HepG2 (cell line): Measurements from ENCODE around the gene PSD. TPM values are rescaled to one million over a fixed set of nuclear protein-coding genes. Genes with fewer than 3 reads are reported as not detected.

Experiments
- ATAC-seq: fragments of 200-7000 bp; cut with Tn5 transposase; 3 replicates; pipeline ENCODE4 v1.9.1; 2020; ENCODE audit warnings: mild to moderate bottlenecking, moderate library complexity
- BruUV-seq: library from RNA; stranded (reverse); fragments of 400-500 nt; replicated peaks from 2 replicates; lab custom pipeline; 2021; lab: Mats Ljungman, UMichigan
- CTCF ChIA-PET: fragments of 300-600 bp; formaldehyde crosslinking; extraction: SDS; loops from one replicate; lab custom pipeline; 2021; ENCODE audit warnings: low total read pairs, inconsistent platforms, low intra/inter-chr PET ratio; lab: Yijun Ruan, JAX
- POLR2A ChIA-PET: fragments of 350-600 bp; sonication (Branson Sonifier 250); formaldehyde crosslinking; loops from one replicate; lab custom pipeline; 2020; ENCODE audit warnings: antibody characterized with exemption, inconsistent platforms; lab: Yijun Ruan, JAX
- DNase-seq: peaks from one replicate; pipeline ENCODE4 v3.0.0-alpha.2; 2015; ENCODE audit warnings: low spot score
- FAIRE-seq: peaks from 3 replicates; lab custom pipeline; 2011; peaks lifted over from hg19 to GRCh38; lab: Jason Lieb, UNC
- H2AFZ ChIP-seq: one replicate; pipeline ENCODE4 v1.6.1; 2011; ENCODE audit warnings: low read length, inconsistent platforms
- H3K27ac ChIP-seq: fragments of 300-600 bp; 3 replicates; pipeline ENCODE4 v1.8.0; 2011; ENCODE audit warnings: mixed run types, mild to moderate bottlenecking, mixed read lengths, low read length, inconsistent platforms; ENCODE audit not compliant: insufficient read depth; ENCODE audit errors: extremely low read length
- H3K27me3 ChIP-seq, 2 experiments: fragments of 200-600 bp in 1 of 2; 2 replicates in 1 of 2; 3 replicates in 1 of 2; pipeline versions ENCODE4 v1.6.0 to v1.8.0; 2011; ENCODE audit warnings: low read length in 2 of 2, mild to moderate bottlenecking in 2 of 2, moderate library complexity in 2 of 2, inconsistent platforms in 1 of 2; ENCODE audit not compliant: insufficient read depth in 2 of 2, control insufficient read depth in 1 of 2
- H3K36me3 ChIP-seq, 2 experiments: fragments of 200-600 bp in 1 of 2; replicated peaks in 1 of 2; 2 replicates in 1 of 2; 3 replicates in 1 of 2; pipeline versions ENCODE4 v1.5.1 to v1.8.0; 2011; ENCODE audit warnings: low read length in 2 of 2, inconsistent platforms in 1 of 2; ENCODE audit not compliant: insufficient read depth in 2 of 2, control insufficient read depth in 1 of 2
- H3K4me1 ChIP-seq: 2 replicates; pipeline ENCODE4 v1.5.1; 2012; ENCODE audit warnings: low read length, inconsistent platforms; ENCODE audit not compliant: insufficient read depth
- H3K4me2 ChIP-seq: 2 replicates; pipeline ENCODE4 v1.6.0; 2011; ENCODE audit warnings: low read depth, low read length, inconsistent platforms
- H3K4me3 ChIP-seq, 3 experiments: fragments of 200-600 bp in 1 of 3; sonication (generic), shearing (Covaris generic) in 1 of 3; replicated peaks in 1 of 3; 2 replicates each; pipeline ENCODE4 v1.5.1; 2011 to 2016; ENCODE audit warnings: low read length in 3 of 3, inconsistent platforms in 2 of 3, low read depth in 2 of 3, mild to moderate bottlenecking in 2 of 3, control low read depth in 1 of 3, mixed read lengths in 1 of 3; ENCODE audit not compliant: insufficient read depth in 1 of 3
- H3K79me2 ChIP-seq: one replicate; pipeline ENCODE4 v1.6.1; 2011; ENCODE audit warnings: low read length, inconsistent platforms; ENCODE audit not compliant: insufficient read depth
- H3K9ac ChIP-seq: 2 replicates; pipeline ENCODE4 v1.6.0; 2011; ENCODE audit warnings: mild to moderate bottlenecking, low read depth, low read length, inconsistent platforms; ENCODE audit not compliant: insufficient read depth
- H3K9me3 ChIP-seq: 2 replicates; pipeline ENCODE4 v1.5.1; 2012; ENCODE audit warnings: mild to moderate bottlenecking, low read length
- H4K20me1 ChIP-seq: 2 replicates; pipeline ENCODE4 v1.6.0; 2011; ENCODE audit warnings: inconsistent platforms, mild to moderate bottlenecking, low read length, moderate library complexity; ENCODE audit not compliant: insufficient read depth
- ERF ChIP-seq: IDR thresholded peaks from 2 replicates; pipeline ENCODE4 v1.6.1; 2018; ENCODE audit warnings: missing biosample characterization, missing genetic modification reagents
- FOXM1 ChIP-seq: sonication (generic); formaldehyde crosslinking; IDR thresholded peaks from 2 replicates; pipeline ENCODE4 v1.5.0; 2020; ENCODE audit warnings: missing genetic modification reagents
- HNRNPUL1 ChIP-seq: fragments of 200-400 bp; formaldehyde crosslinking; IDR thresholded peaks from 2 replicates; pipeline ENCODE4 v1.6.1; 2017; ENCODE audit warnings: low read depth, mild to moderate bottlenecking, low read length, moderate library complexity
- KLF6 ChIP-seq: IDR thresholded peaks from 2 replicates; pipeline ENCODE4 v1.8.0; 2016; ENCODE audit warnings: missing biosample characterization, missing genetic modification reagents
- MAZ ChIP-seq, 2 experiments: sonication (generic) in 1 of 2; formaldehyde crosslinking in 1 of 2; IDR thresholded peaks; 2 replicates each; pipeline versions ENCODE4 v1.5.0 to v1.6.1; 2012 to 2020; ENCODE audit warnings: low read depth in 2 of 2, mild to moderate bottlenecking in 2 of 2, borderline replicate concordance in 1 of 2, improper control_type of control experiment in 1 of 2, low read length in 1 of 2, missing genetic modification reagents in 1 of 2, moderate library complexity in 1 of 2
- MED13 ChIP-seq: sonication (generic); formaldehyde crosslinking; IDR thresholded peaks from 2 replicates; pipeline ENCODE4 v1.5.0; 2020; ENCODE audit warnings: missing genetic modification reagents
- NR2C2 ChIP-seq: sonication (generic); formaldehyde crosslinking; IDR thresholded peaks from 2 replicates; pipeline ENCODE4 v1.4.0; 2020; ENCODE audit warnings: missing genetic modification reagents, mild to moderate bottlenecking, moderate library complexity, borderline replicate concordance
- PAXIP1 ChIP-seq: sonication (generic); formaldehyde crosslinking; conservative IDR thresholded peaks from 2 replicates; pipeline ENCODE4 v1.4.0; 2020; ENCODE audit warnings: mild to moderate bottlenecking, missing genetic modification reagents, moderate library complexity
- ZC3H13 ChIP-seq: sonication (generic); formaldehyde crosslinking; IDR thresholded peaks from 2 replicates; pipeline ENCODE4 v1.8.1; 2023; ENCODE audit warnings: mild to moderate bottlenecking, missing genetic modification reagents, moderate library complexity
- ZEB1 ChIP-seq: IDR thresholded peaks from 2 replicates; pipeline ENCODE4 v1.6.1; 2012; ENCODE audit warnings: mild to moderate bottlenecking, low read depth, inconsistent platforms; ENCODE audit not compliant: insufficient replicate concordance
- ZNF331 ChIP-seq: sonication (generic); formaldehyde crosslinking; IDR thresholded peaks from 2 replicates; pipeline ENCODE4 v1.4.0; 2020; ENCODE audit warnings: missing genetic modification reagents
- ZNF343 ChIP-seq: sonication (generic); formaldehyde crosslinking; IDR thresholded peaks from 2 replicates; pipeline ENCODE4 v1.4.0; 2020; ENCODE audit warnings: mild to moderate bottlenecking, missing genetic modification reagents
- ZNF567 ChIP-seq: sonication (generic); formaldehyde crosslinking; IDR thresholded peaks from 2 replicates; pipeline ENCODE4 v1.8.1; 2023; ENCODE audit warnings: mild to moderate bottlenecking, missing genetic modification reagents, borderline replicate concordance
- ZNF576 ChIP-seq: sonication (generic); formaldehyde crosslinking; IDR thresholded peaks from 2 replicates; pipeline ENCODE4 v1.4.0; 2020; ENCODE audit warnings: mild to moderate bottlenecking, missing genetic modification reagents
- ZNF720 ChIP-seq: sonication (generic); formaldehyde crosslinking; IDR thresholded peaks from 2 replicates; pipeline ENCODE4 v1.4.0; 2020; ENCODE audit warnings: missing genetic modification reagents
- ZNF782 ChIP-seq: sonication (generic); formaldehyde crosslinking; IDR thresholded peaks from 2 replicates; pipeline ENCODE4 v1.4.0; 2020; ENCODE audit warnings: missing genetic modification reagents, mild to moderate bottlenecking, borderline replicate concordance
- WGBS: methylation state at CpG from one replicate; pipeline ENCODE4 v1.1.6; 2017; ENCODE audit warnings: low lambda C conversion rate; 5-methylcytosine and 5-hydroxymethylcytosine counted together
- in situ Hi-C: cut with HindIII; loops from 2 replicates; pipeline ENCODE4 v1.10.0; 2017; ENCODE audit warnings: low pct_unique_long_range_greater_than_20kb; ENCODE audit not compliant: extremely low pct_ligation_motif_present
- intact Hi-C: fragments of 100-400 bp; cut with micrococcal nuclease; formaldehyde crosslinking; loops from one replicate; pipeline ENCODE4 v1.10.0; 2022; ENCODE audit not compliant: unreplicated experiment
- polyA plus RNA-seq, 8 experiments: library from polyadenylated mRNA; depleted of rRNA in 3 of 8; stranded (reverse) in 7 of 8; unstranded in 1 of 8; fragments of >200 nt; fragmentation: Illumina TruSeq in 4 of 8; extraction: Trizol in 4 of 8; gene quantifications; 2 replicates each; pipeline versions ENCODE4 v1.2.1 to v1.2.3, GENCODE V29; 2011 to 2016; ENCODE audit warnings: low read depth in 4 of 8, missing spikeins in 1 of 8, mixed read lengths in 1 of 8; ENCODE audit not compliant: insufficient read depth in 1 of 8
- total RNA-seq, 5 experiments: library from RNA; depleted of rRNA; stranded (reverse); fragments of >200 nt; fragmentation: Illumina TruSeq; extraction: Trizol; gene quantifications; 2 replicates each; pipeline ENCODE4 v1.2.3, GENCODE V29; 2016; ENCODE audit warnings: low read depth in 1 of 5

Gene PSD
- total and polyA plus RNA-seq, 2 of the 13 experiments (the other 11 are each of a cell fraction or from before 2014, with no cell fraction given), result 0.35 to 0.58 TPM

- 67% methylated on average over 3 of the region's 3 CpGs for WGBS
- Histone ChIP-seq H3K27ac (no peak overlapping the region), H3K4me1 (peaks cover 36% of the 10 kb centered on the region), H4K20me1 (no peaks in the 10 kb centered on the region), H3K79me2 (no peaks in the 10 kb centered on the region), H3K27me3 (no peaks in the 10 kb centered on the region), H3K4me2 (no peak overlapping the region), H3K9me3 (no peaks in the 10 kb centered on the region)
- in situ Hi-C loops (no loop called here), intact Hi-C loops (no loop called here)
- BruUV-seq, result no TSS peak
- ATAC-seq, result no peak
- no peak for FAIRE-seq
- CTCF ChIA-PET, result no interaction called here
- DNase-seq, result no peak
- no peak for TF ChIP-seq ZNF331 (CRISPR knock-in tag)
- TF ChIP-seq KLF6 (CRISPR knock-in tag), result no peak
- TF ChIP-seq ZNF782, result no peak
- no peak for TF ChIP-seq MAZ (IDR thresholded peaks at IDR 0.05; ENCODE audit: borderline replicate concordance, low read depth, low read length)
- no peak for TF ChIP-seq MAZ (CRISPR knock-in tag; IDR thresholded peaks at IDR 0.05; ENCODE audit: low read depth)
- TF ChIP-seq ZNF720 (CRISPR knock-in tag), result no peak
- TF ChIP-seq ZC3H13 (CRISPR knock-in tag), result no peak
- TF ChIP-seq FOXM1, result no peak
- TF ChIP-seq PAXIP1 (CRISPR knock-in tag), result no peak
- TF ChIP-seq ZNF343 (CRISPR knock-in tag), result no peak
- TF ChIP-seq ZEB1, result no peak
- no peak for TF ChIP-seq ERF (CRISPR knock-in tag)
- no peak for TF ChIP-seq MED13 (CRISPR knock-in tag)
- no peak for TF ChIP-seq HNRNPUL1
- no peak for TF ChIP-seq ZNF567 (CRISPR knock-in tag)
- TF ChIP-seq NR2C2, result no peak
- TF ChIP-seq ZNF576 (CRISPR knock-in tag), result no peak
- TF ChIP-seq, all 625 proteins: peak for 0
- Histone ChIP-seq H3K36me3 (no peaks in the 10 kb centered on the region), H3K9ac (no peak overlapping the region), H2AFZ (no peak overlapping the region), H3K4me3 (no peak overlapping the region)
- POLR2A ChIA-PET, result interaction anchor here (1.0 kb wide), 1 partner anchor 32 kb away, joined by 3 read pairs; no protein-coding TSS in a partner anchor
Measured at GRCh38 chr10:102465466-102465865, 46.9 kb upstream of the PSD start.
